NCI-H2171 treated with DMSO at 0.1 percent for 48 hours (cell line): Measurements from ENCODE around the gene FRMD4A.
"Not testable (repeated sequence)": the region's sequence is repeated elsewhere in the genome, so short reads cannot be mapped to it uniquely, and the experiment has no call there.

ENCODE experiments used
- DNase-seq: peaks from one replicate; lab custom pipeline; 2025; lab: John Stamatoyannopoulos, UW

FRMD4A gene

GRCh38 chr10:13851906-13852305, 478.8 kb downstream of the FRMD4A start:
- no peak for DNase-seq

DNA sequence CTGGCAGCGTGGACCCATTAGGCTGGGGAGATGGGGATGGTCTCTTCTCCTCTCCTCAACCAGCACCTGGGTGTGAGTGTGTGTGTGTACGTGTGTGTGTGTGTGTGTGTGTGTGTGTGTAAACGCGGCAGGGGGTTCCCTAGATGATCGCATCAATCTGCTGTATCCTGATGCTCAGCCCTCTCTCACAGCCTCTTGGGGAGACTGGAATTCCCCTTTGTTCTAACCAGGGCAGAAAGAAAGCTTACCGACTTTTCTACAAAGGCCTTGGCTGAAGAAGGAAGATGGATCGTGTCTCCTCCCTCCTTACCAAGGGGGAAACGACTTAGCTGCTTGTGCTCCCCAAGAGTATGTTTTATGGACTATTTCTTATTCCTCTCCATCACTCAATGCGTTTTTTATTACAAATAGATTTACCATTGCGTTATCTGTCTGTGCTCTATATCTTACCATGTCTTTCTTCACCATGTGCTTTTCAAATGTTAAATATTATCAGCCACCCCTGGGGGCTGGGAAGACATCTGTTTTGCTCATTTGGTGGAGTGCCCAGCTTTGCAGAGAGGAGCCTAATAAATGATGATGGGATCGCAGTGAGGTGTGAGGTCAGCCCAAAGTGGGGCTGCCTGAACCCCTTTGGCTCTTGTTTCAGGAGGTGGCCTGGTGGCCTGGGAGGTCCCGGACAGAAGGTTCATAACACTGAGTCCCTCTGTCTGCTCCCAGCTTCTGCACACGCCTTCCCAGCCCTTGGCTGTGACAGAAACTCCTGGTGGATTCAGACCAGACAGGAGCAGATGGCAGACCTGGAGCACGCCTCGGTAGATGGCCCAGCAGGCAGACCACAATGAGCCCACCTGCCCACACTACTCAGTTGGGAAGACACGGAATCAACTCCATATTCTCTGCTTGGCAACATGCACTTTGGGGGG, 481.9 kb downstream of the FRMD4A start:
- DNase-seq = peak; percentile 83

GRCh38 chr10:13847201-13847631, 483.5 kb downstream of the FRMD4A start:
- DNase-seq = no peak

- no peak for DNase-seq
Measured at GRCh38 chr10:13845897-13846296, 484.8 kb downstream of the FRMD4A start.

- no peak for DNase-seq
Measured at GRCh38 chr10:13844651-13845050, 486.1 kb downstream of the FRMD4A start.

GRCh38 chr10:13842117-13842516, 488.6 kb downstream of the FRMD4A start:
- no peak for DNase-seq

DNA sequence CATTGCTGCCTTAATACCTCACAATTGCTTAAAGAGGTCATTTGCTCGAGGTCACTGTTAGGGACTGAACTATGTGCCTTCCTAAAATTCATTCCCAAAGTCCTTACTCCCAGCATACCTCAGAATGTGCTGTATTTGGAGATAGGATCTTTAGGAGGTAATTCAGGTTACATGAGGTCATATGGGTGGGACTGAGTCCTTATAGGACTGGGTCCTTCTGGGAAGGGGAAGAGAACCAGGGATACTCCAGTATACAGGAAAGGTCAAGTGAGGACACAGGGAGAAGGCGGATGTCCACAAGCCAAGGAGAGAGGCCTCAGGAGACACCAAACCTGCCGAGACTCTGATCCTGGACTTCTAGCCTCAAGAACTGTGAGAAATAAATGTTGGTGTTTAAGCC, 490.7 kb downstream of the FRMD4A start:
- DNase-seq = no peak

GRCh38 chr10:13839430-13839990, 491.2 kb downstream of the FRMD4A start:
- no peak for DNase-seq

DNA sequence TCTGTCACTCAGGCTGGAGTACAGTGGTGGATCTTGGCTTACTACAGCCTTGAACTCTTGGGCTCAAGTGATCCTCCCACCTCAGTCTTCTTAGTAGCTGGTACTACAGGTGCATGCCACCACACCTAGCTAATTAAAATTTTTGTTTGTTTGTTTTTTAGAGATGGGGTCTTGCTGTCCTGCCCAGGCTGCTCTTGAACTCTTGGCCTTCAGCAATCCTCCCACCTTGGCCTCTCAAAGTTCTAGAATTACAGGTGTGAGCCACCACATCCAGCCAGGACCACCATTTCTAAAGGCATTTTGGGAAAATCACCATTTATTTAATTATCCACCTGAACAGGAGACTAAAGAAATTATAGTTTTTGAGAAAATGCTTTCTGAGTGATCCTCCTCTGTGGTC, 491.7 kb downstream of the FRMD4A start:
- DNase-seq = no peak

DNA sequence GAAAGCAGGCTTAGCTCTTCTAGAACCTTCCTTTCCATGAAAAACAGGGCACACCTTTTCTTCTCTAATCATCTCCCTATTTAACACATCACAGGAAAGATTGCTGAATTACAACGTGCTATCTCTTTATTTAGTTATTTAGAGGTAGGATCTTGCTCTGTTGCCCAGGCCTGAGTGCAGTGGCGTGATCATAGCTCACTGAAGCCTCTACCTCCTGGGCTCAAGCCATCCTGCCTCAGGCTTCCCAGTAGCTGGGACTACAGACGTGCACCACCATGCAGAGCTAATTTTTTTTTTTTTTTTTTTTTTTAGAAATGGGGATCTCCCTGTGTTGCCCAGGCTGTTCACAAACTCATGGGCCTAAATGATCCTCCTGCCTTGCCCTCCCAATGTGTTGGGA, 492.8 kb downstream of the FRMD4A start:
- no peak for DNase-seq

GRCh38 chr10:13834581-13835286, 496.0 kb downstream of the FRMD4A start:
- DNase-seq = no peak

GRCh38 chr10:13831711-13832141, 499.0 kb downstream of the FRMD4A start:
- DNase-seq = no peak

DNA sequence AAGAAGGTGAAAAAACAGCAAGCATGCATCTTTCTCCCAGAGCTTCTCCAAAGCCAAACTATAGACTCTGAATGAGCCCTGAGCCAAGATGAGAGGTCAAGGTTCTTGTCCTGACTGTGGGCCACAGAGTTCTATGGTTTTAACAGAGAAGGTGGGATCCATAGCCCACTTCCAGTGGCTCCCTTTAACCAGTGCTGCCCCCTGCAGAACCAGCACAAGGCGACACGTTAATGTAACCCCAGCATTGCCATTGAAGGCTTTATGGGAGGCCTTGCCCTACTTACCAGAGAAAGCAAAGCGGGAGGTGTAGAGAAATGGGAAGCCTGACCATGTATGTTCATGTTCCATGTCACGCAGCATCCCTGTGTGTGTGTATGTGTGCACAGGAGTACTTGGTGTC, 500.3 kb downstream of the FRMD4A start:
- no peak for DNase-seq

- no peak for DNase-seq
Measured at GRCh38 chr10:13829790-13830189, 500.9 kb downstream of the FRMD4A start.

GRCh38 chr10:13828284-13828683, 502.4 kb downstream of the FRMD4A start:
- DNase-seq = not testable (repeated sequence)

DNA sequence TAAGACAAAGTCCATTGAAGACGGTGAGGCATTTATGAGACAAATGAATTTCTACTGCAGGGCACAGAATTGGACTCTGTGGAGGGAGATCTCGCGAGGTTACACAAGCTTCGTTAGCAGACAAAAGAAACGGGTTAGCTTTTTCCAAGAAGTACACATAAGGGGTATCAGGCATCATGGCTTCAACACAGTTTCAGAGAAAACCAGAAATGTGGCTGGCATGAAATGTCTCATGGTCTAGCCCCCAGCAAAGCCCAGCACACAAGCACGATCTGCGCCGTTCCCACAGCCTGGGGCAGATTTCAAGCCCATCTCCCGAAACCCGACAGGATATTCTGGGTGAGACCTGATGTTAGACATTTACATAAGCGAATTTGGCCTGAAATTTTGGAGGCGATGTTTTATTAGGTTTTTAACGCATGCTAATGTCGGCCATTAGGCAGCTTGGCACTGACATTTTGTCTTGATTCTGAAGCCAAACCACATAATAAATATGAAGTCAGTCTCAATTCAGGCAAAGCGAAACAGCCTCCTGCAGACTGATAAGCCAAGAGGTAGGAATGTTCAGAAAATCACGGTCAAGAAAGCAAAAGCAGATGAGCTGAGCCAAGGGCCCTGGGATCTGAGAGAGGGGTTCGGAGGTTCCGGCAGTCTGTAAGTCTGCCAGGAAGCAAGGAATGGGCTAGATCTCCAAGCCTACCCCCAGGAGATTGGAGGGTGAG, 503.5 kb downstream of the FRMD4A start:
- DNase-seq = no peak

GRCh38 chr10:13823709-13824405, 506.9 kb downstream of the FRMD4A start:
- DNase-seq = peak; percentile 87

DNA sequence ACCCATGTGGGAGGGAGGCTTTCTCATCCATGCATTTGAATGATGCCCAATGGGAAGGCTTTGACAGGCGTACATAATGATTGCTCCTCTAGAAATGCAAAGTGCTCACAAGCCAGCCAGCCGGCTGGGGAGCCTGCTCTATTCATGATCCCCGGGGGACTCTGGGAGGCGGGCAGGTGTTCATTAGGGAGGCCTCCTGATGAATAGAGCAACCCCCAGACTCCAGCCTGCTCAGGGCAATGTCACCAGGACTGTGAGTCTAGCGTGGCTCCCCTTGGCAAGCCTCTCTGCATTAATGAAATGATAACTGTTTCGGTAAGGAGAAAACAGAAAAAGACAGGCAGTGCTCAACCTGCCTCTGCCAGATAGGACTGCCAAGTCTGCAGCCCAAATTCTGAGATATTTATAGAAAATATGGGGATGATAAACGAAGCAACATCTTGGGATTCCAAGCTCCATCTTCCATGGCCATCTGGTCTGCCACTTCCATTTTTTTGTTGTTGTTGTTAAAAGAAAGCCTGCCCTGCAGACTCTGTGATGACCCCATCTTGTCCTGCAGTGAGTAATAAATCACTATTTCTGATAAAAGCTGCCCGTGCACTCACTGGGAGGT, 507.5 kb downstream of the FRMD4A start:
- DNase-seq = peak; percentile 90

- DNase-seq = peak; percentile 82
Measured at GRCh38 chr10:13822490-13822889, 508.2 kb downstream of the FRMD4A start.

GRCh38 chr10:13820964-13821337, 509.8 kb downstream of the FRMD4A start:
- DNase-seq = peak; percentile 16
